Kasumi-1 (cell line): Measurements from ENCODE around the gene PDE7B.
"Not testable (repeated sequence)": the region's sequence is repeated elsewhere in the genome, so short reads cannot be mapped to it uniquely, and the experiment has no call there.

Source experiments
- DNase-seq, 2 experiments: peaks; one replicate each; lab custom pipeline; 2025; lab: John Stamatoyannopoulos, UW

PDE7B gene

DNA sequence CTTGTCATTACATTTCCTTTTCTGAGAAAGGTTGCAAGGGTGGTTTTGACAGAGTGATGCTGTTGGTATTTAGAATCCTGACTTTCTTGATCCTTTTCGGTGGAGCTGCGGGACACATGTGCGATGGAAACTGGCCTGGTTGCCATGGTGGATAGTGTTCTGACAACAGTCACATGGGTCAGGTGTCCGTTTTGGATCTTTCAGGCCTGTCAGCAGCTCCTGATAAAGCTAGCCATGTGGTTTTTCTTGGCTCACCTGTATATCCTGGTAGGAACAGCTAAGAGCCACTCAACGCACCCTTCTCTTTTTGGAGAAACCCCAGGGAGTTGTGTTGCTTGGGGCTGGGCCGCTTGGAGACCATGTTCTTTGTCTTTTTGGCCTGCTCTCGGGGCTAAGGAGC, 221.2 kb downstream of the PDE7B start:
- no peak for DNase-seq

DNA sequence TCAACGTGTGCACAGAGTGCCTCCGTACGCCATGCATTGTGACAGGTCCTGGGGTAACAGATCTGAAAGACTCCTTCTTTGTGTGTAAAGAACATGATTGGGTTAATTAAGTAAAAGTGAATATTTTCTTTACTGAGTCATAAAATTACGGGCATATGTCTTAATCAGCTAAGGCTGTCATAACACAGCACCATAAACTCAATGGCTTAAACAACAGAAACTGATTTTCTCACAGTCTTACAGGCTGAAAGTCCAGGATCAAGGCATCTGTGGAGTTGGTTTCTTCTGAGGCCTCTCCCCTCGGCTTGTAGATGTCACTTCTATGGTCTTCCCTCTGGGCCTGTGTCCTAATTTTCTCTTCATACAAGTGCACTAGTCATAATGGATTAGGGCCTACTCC, 221.7 kb downstream of the PDE7B start:
- no peak for DNase-seq

DNA sequence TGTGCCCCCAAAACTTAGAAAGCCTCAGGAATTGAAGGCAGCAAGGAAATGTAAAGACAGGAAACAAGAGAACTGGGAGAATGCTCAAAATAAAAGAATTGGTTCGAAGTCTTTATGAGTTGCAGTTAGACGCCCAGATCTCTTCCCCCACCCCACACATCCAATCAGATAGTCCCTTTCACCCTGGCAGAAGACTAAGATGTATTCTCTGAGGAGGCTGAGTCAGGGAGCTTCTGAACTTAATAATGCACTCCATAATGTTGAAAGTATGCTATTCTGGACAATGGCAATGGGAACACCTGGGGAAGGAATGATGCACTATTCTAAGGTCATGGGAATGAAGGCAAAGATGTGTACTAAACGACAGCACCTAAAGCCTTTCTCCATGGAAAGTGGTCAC, 225.0 kb downstream of the PDE7B start:
- DNase-seq = no peak

DNA sequence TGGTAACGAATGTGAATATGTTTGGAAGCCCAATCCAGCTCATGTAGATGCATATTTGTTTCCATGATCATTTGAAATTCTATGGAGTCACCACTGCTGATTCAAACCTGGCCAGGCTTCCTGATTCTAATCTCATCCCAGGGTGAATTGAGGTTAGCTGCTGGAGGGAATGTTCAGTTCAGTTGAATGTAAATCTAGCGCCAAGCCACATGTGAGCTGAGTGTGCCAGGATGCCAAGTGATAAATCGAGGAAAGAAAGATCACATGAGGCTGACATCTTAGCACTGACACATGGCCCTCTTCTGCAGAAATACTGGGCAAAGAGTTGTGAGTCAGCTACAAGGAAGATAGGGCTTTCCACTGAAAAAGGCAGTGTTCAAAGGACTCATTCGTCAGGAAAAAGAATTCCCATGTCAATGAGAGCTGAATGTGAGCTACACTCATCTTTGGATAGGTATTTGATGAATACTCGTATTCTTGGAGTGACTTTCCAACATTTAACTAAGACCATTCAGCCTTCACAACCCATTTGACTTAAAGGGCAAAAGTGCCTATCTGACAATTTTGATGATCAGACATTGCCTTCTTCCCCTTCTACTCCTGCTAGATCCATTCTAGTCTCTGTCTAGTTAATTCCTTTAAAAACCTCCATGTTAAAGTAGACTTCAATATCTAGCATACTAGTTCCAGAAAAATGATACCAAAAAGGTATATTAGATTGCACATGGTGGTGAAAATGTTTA, 226.5 kb downstream of the PDE7B start:
- DNase-seq = no peak

DNA sequence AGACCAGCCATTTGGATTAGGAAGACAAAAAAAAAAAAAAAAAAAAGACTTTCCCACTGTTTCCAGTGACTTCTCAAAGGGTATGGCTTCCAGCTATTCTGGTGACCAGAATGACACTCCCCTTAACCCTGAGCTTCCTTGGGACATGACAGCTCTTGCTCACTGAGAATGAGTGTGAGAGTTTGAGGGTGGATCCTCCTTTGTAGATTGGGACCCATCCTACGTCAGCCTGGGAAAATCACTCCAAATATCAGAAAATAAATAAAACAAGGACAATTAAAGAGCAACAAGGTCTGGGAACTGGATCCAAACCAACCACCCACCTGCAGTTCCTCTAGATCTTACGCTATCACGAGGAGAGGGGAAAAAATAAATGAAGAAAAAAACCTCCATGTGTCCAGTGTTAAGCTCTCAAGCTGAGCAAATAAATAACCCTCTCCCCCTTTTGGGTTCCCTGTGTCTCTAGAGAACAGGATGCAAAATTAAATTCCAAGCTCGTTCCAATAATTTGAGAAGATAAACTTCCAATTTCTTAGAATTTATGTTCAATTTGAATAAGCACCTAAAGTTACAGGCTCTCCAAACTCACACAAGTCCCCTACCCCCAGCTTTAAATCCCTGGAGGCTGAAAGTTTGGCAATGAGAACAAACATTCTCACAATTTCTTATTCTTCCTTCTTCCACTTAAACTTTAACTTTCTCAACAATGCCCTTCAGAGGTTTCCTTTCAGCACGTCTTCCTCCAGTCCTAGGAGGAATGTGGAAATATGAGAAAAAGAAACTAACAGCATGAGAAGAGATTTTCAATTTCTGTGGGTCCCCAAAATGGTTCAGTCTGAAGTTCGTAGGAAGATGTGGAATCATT, 228.4 kb downstream of the PDE7B start:
- DNase-seq = no peak

DNA sequence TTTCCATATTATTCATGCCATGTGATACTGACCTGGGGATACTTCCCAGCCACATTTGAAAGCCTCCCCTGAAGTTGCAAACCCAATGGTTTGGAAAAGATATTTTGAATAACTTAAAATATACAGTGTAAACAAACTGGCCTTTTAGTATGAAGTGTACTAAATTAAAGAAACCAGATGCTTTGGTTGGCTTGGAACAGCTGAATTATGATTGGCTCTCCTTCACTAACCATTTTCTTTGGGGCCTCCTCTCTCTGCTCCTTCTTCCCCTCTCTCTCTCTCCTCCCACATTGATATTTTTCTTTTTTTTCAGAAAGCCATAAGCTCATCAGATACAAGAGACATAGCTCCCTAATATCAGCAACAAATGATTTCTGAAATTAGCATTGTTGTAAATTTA, 232.0 kb downstream of the PDE7B start:
- no peak for DNase-seq

DNA sequence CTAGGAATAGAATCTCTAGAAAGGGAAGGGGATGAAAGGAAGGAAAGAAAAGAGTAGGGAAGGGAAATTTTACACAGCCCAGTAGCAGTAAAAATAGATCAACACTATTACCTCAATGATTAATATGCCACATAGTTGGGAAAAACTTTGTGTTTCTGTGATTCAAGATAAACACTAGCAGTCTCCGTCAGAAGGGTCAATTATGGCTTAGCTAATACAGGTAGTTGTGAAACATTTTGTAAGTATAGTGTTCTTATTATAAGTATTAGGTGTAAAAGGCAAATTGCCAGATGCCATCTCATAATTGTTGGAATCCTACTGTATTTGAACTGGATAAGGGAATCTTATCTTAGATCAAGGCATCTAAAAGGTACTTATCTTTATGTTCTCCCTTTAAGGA, 232.9 kb downstream of the PDE7B start:
- DNase-seq = no peak

DNA sequence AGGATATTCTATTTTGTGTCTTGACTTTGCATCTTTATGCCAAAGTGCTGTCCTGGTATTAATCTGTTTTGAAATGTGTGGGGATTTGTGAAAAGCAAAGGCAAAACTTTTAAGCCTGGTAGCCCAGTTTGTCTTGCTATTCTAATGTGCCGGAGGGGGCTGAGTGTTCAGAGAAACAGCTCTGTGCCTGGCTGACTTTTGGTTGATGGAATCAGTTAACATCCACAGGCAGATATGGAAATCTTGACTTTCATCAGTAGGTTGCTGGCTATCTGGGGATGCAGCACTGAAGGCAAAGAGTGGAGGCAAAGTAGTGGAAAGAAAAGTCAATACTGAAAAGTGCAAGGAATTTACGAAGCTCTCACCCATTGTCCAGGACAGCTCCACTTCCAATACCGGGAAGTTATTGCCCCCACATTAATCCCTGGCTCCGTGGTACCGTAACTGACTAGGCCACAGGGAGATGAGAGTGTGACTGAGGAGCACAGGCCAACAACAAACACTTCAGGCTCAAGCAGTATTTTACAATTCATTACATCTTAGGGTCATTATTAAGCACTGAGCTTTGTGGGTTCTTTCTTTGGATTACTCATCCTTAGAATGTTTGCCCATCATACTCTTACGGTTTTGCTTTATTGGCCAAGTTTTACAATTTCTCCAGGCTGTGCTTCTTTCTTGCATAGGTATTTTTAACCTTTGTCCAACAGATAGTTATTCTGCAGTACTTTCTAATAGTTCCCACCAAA, 234.0 kb downstream of the PDE7B start:
- no peak for DNase-seq

DNA sequence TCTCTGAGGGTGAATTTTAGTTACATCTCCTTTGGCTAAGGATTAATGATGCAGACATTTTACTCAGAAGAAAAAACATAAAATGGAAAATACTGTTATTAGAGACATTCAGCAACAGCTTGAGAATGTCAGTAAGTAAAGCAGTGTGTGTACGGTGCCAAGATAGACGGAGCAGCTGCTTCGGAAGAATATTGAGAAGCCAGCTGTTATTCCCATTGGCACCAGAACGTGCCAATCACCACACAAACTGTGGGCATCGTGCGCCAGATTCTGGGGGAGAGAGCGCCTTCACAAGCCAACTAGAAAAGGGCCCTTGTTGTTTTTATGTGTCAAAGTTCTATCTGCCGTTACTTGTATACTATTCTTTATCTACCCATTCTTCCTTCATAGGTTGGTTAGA, 235.2 kb downstream of the PDE7B start:
- DNase-seq = no peak

DNA sequence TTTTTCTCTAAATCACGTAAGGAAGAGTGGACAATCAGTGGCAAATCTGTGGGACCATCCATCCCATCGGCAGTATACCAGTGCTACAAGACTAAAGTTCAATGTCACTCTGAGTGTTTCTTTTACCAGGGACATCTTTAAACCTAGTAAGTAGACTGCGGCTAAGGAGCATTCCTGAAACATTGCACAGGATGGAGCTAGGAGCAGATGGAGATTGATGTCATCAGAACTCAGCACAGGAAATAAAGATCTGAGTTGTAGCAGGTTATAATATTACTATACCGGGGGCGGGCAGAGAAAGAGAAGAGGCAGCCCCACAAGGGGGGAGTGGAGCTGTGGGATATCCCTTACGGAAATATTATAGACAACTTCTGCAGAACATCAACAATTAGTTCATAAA, 236.5 kb downstream of the PDE7B start:
- DNase-seq = no peak

DNA sequence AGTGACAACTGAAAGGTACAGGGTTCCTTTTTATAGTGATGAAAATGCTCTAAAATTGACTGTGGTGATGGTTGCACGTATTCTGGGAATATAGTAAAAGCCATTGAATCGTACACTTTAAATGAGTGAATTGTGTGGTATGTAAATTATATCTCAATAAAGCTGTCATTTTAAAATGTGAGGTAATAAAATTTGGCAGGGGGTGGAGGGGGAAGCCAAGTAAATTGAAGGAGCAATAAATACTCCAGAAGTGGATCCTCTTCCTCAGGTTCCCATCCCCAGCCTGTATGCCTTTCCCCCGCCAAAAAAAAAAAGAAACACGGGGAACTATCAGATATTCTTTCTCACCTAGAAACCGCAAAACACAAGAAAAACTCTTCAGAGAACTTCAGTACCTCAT, 237.2 kb downstream of the PDE7B start:
- DNase-seq = no peak

DNA sequence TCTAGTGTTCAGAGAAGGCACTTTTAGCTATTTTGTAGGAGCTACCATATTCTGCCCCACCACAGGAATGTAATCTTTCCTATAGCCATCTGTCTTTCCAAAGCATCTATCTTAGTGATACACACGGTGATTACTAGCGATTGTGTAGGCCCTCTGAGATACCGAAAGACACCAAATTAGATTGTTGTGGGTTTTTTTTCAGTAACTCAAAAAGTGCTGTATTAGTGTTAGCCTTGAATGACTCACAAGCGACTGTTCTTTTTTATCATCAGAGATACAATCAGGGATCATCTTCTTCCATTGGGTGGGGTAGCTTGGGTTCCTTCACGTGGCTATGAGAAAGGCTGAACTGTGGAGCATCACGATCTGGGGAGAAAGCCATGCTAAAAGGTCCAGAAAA, 238.4 kb downstream of the PDE7B start:
- no peak for DNase-seq

DNA sequence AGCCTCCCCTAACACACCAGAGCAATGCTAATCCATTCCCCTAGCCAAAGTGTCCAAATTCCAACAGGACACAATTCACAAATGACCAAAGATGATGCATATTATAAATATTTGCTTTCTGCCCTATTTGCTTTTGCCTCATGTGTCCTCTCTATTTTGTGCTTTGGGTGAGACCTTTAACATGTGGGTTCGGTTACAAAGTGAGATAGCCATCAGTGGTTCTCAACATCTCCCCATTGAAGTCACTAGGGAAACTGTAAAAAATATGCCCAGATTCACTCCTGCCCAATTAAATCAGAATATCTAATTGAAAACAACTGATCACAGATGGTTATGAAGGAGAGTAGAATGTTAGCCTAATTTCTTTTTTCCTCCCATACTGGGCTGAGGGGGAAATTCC, 239.4 kb downstream of the PDE7B start:
- no peak for DNase-seq

DNA sequence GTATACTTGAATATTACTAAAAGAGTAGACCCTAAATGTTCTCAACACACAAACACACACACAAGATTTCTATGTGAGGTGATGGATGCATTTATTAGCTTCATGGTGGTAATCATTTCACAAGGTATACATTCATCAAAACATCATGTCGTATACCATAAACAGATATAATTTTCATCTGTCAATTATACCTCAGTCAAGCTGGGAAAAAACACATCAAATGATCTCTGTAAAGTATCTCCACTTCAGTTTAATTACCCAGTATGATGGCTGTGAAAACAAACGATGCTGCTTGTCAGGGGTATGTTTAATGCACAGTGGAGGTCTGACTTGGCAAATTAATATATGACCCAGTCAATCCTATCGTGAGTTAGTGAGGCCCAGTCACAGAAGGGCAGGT, 241.4 kb downstream of the PDE7B start:
- no peak for DNase-seq

DNA sequence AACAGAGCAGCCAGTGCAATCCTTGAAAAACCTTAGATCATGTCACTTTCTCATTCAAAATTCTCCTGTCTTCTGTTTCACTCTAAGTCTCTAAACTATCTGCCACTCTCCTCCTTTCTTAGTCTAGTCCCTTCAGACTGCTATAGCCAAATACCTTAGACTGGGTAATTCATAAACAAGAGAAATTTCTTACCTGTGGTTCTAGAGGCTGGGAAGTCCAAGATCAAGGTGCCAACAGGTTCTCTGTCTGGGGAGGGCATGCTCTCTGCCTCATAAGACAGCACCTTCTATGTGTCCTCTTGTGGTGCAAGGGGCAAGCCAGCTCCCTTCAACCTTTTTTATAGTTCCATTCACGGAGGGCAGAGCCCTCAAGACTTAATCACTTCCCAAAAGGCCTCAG, 242.3 kb downstream of the PDE7B start:
- no peak for DNase-seq

DNA sequence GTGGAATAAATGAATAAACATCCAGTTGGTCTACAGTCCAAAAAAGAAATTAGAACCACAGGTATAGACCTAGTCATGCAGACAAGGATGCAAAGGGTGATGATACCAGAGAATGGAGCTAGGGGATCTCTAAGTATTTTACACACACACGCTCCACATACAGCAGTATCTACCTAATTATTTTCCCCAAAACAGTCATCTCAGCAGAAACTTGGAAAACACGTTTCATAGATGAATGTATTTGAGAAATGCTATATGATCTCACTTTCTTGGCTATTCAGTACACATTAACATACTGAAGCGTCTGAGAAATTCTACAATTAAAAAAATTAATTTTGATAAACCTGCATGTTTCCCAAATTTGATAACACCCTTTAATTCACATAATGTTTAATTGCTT, 243.3 kb downstream of the PDE7B start:
- no peak for DNase-seq

DNA sequence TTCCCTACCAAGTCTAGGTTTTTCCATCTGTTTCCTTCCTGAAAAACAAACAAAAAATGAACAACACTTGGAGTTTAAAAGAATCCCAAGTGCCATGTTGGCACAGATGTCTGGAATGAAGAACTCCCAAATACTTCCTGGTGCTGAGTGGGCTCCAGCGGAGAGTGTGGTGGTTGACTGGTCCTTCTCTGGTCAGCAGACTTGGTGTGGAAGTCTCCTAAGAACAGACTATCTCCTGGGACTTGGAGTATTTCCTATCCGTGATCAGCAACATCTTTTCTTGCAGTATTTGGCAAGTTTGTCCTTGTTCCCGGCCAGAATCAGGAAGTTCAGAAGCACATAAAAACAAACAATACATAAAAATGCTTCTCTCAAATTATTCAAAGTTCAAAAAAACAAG, 244.5 kb downstream of the PDE7B start:
- DNase-seq = no peak

DNA sequence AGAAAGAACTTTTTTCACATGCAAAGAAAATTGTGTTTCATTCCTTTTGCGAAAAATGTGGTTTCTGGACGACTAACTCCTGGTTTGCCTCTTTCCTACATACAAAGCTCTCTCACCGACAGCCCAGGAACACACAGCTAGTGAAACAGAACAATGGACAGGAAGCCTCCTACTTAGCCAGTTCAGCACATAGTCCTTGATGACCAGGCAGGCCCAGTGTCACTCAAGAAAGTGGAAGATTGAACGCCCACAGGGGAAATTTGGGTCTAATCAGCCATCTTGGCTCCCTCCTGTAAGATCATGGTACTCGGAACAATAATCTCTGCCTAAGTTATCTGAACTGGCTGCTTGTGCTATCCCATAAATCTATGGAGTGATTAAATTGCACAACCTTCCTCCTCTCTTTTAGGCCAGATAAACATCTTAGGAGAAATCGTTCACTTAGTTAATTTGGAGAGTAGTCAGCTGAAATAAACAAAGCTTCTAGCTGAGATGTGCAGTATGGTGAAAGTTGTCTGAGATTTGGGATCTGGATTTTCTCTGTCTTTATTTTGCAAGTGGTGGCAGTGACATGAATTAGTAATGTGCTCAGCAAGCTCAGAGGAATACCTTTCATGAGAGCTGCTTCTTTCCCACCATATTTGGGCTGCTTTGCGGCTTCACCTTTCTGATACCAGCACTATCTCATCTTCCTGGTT, 251.6 kb downstream of the PDE7B start:
- DNase-seq = no peak

DNA sequence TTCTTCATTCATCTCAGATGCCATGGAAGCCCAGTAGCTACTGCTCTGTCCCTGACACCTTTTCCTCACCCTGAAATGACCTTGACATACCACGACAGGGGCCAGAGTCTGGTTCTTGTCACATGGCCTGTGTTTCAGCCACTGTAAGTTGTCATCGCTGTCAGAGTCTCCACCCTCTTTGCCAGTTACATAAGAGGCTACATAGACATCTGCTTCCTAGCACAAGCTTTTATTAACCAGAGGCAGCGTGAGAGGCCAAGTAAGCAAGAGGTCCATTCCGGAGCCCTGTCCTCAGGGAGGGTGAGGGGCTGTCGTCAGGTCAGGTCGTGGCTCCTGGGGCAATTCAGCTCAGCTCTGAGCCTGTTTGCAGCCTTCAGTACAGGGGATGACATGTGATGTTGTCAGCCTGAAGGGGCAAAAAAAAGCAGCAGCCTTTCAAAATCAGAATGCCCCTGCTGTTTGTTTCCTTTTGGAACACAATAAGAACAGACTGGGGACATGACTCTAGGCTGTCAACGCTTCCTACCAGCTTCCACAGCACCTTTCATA, 252.3 kb downstream of the PDE7B start:
- DNase-seq = no peak

DNA sequence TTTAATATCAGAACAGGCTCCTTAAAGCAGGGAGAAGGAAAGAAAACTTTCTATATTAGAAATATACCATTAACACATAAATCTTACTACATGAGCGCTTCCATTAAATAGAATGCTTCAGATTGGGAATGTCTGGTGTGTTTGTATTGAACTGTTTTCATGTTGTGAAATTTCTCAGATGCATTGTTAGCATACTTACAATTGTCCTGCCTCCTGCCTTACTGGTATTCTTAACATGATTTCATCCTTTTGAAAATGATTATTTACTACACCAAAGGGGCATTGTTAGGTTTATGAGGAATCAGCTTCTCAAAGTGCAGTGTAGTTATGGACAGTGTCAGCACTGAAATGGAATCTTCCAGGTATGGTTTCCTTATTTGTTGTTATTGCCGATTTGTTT, 253.1 kb downstream of the PDE7B start:
- no peak for DNase-seq

DNA sequence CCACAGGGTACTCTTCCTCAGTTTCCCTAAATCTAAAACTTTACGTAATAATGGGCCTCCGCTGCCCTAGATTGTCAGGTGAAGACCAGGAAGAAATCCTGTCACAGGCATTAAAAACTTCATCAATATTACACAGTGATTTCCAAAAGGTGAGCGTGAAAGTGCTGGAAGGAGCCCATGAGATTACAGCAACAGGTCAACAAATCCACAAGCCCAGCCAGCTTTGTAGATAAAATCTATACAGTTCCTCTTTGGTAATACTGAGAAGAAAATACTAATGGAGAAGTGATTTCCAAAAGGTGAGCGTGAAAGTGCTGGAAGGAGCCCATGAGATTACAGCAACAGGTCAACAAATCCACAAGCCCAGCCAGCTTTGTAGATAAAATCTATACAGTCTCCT, 254.3 kb downstream of the PDE7B start:
- not testable (repeated sequence) for DNase-seq

DNA sequence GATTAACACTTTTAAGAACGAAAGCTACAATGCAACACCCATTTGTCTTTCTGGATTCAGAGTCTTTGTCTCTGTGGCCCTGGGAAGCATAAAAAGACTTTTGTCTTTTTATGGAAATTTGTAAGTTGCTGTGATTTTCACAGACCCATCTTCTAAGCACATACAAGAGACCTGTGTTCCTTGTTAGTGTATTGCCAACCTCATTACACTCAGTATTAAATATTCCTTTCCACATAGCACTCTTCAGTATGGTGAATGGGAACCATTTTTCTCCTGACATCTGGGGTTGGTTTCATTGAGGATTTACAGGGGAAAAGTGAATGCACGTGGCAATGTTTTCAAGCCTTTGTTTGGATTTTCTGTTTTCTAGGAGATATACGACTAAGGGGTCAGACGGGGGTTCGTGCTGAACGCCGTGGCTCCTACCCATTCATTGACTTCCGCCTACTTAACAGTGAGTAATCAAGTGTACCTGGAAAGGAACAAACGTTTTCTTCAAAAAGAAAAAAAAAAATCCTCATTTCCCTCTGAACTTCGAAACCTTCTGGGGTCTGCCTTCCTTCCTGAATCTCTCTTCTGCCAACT, 257.0 kb downstream of the PDE7B start:
- no peak for DNase-seq
